RWPE1 (cell line): Measurements from ENCODE around the gene NUMA1.
A peak's percentile ranks its signal among the peaks of the same experiment; 100 is the strongest.

Experiments
- CTCF ChIA-PET: fragments of 350-600 bp; sonication (Branson Sonifier 250); formaldehyde crosslinking; extraction: SDS; loops from one replicate; lab custom pipeline; 2021; lab: Yijun Ruan, JAX
- POLR2A ChIA-PET: fragments of 400-600 bp; formaldehyde crosslinking; extraction: SDS; loops from one replicate; lab custom pipeline; 2020; ENCODE audit warnings: antibody characterized with exemption; ENCODE audit not compliant: low non-redundant PET; lab: Yijun Ruan, JAX
- DNase-seq: peaks from one replicate; pipeline ENCODE4 v3.0.0; 2012; ENCODE audit warnings: low spot score
- H3K27ac ChIP-seq: fragments of 450-650 bp; 2 replicates; pipeline ENCODE4 v1.5.1; 2017
- TF ChIP-seq, protein P1 (sequence below): fragments of 450-650 bp; conservative IDR thresholded peaks from 2 replicates; pipeline ENCODE4 v1.5.1; 2017; ENCODE audit warnings: low read depth, mild to moderate bottlenecking

NUMA1 gene

GRCh38 chr11:72001834-72002591, 78.3 kb downstream of the NUMA1 start:
- DNase-seq, result no peak
- TF ChIP-seq, protein P1, sequence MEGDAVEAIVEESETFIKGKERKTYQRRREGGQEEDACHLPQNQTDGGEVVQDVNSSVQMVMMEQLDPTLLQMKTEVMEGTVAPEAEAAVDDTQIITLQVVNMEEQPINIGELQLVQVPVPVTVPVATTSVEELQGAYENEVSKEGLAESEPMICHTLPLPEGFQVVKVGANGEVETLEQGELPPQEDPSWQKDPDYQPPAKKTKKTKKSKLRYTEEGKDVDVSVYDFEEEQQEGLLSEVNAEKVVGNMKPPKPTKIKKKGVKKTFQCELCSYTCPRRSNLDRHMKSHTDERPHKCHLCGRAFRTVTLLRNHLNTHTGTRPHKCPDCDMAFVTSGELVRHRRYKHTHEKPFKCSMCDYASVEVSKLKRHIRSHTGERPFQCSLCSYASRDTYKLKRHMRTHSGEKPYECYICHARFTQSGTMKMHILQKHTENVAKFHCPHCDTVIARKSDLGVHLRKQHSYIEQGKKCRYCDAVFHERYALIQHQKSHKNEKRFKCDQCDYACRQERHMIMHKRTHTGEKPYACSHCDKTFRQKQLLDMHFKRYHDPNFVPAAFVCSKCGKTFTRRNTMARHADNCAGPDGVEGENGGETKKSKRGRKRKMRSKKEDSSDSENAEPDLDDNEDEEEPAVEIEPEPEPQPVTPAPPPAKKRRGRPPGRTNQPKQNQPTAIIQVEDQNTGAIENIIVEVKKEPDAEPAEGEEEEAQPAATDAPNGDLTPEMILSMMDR, result no peak
- CTCF ChIA-PET, result no interaction called here
- peak overlapping the region; percentile 56 for H3K27ac ChIP-seq
- POLR2A ChIA-PET, result no interaction called here

DNA sequence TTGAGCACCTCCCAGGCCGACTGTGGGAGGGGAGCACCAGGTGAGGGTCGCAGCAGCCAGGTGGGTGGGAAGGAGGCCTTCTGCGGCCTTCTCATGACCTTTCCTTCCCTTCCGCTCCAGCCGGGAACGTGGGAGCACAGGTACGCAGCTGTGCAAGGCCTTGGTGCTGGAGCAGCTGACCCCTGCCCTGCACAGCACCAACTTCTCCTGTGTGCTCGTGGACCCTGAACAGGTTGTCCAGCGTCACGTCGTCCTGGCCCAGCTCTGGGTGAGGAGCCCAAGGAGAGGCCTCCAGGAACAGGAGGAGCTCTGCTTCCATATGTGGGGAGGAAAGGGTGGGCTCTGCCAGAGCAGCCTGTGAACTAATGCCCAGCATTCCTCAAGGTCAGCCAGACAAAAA, 79.1 kb downstream of the NUMA1 start:
- H3K27ac ChIP-seq, result peak overlapping the region; percentile 56
- ChIA-PET POLR2A (no interaction called here), CTCF (interaction anchor here (0.5 to 1.4 kb wide), 3 partner anchors 22 to 193 kb away, joined by 4 read pairs; no protein-coding TSS in a partner anchor)
- DNase-seq, result no peak
- TF ChIP-seq, protein P1, result no peak

DNA sequence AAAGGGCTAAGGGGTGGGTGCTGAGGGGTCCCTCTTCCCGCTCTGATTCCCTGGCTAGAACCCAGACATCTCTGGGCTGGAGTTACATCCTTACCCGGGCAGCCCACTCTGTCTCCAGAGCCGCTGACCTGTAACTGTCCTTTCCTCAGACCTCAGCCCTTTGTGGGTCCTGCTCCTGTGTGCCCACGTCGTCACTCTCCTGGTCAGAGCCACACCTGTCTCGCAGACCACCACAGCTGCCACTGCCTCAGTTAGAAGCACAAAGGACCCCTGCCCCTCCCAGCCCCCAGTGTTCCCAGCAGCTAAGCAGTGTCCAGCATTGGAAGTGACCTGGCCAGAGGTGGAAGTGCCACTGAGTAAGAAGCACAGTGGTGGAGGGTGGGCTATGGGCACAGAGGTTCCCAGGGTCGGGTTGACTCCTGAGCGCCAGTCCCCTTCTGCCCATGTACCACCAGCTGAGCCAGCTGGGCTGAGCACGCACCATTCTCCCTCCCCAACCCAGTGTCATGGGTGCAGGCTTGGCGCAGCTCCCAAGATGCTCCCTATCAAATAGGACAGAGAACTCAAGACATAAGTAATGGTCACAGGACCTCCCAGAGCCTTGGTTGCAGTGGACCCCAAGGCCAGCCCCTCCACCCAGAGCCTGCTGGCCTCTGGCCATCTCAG, 80.0 kb downstream of the NUMA1 start:
- no peak for DNase-seq
- CTCF ChIA-PET, result interaction anchor here (0.5 to 1.4 kb wide), 3 partner anchors 10 to 25 kb away, joined by 3 to 4 read pairs (median 4); no protein-coding TSS in a partner anchor
- H3K27ac ChIP-seq, result peak overlapping the region; percentile 56
- TF ChIP-seq, protein P1, result no peak
- POLR2A ChIA-PET, result interaction anchor here (1.1 kb wide), 1 partner anchor 145 kb away, joined by 3 read pairs; no protein-coding TSS in a partner anchor

DNA sequence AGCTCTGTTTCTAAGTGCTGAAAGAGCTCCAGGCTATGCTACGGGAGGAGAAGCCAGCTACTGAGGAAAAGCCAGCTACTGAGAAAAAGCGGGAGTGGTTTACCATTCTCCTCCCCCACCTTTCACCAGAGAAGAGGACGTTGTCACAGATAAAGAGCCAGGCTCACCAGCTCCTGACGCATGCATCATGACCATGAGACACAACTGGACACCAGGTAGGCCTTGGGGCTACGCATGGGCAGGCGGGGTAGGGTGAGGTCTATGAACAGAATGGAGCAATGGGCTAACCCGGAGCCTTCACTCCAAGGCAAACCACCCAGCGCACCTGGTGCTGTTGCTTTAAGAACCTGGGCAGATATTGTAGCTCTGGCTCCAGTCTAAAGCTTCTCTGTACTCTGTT, 80.5 kb downstream of the NUMA1 start:
- POLR2A ChIA-PET, result interaction anchor here (1.1 kb wide), 1 partner anchor 146 kb away, joined by 3 read pairs; no protein-coding TSS in a partner anchor
- CTCF ChIA-PET, result interaction anchor here (0.5 kb wide), 1 partner anchor 11 kb away, joined by 3 read pairs; no protein-coding TSS in a partner anchor
- DNase-seq, result no peak
- H3K27ac ChIP-seq, result peak overlapping the region; percentile 56
- TF ChIP-seq, protein P1, result no peak

GRCh38 chr11:71999362-71999761, 81.0 kb downstream of the NUMA1 start:
- POLR2A ChIA-PET, result interaction anchor here (1.1 kb wide), 1 partner anchor 146 kb away, joined by 3 read pairs; no protein-coding TSS in a partner anchor

More at GRCh38 chr11:71999362-71999761, 81.0 kb downstream of the NUMA1 start:
- TF ChIP-seq, protein P1, result no peak
- no peak for DNase-seq
- peak overlapping the region; percentile 56 for H3K27ac ChIP-seq
- CTCF ChIA-PET, result no interaction called here
